Nephron (organoid): ENCODE results near the gene E4F1.

ENCODE experiments used
- H3K27ac Mint-ChIP-seq, 3 experiments: 2 replicates each; pipeline ENCODE4 v1.8.0; 2020; ENCODE audit warnings: mixed read lengths in 3 of 3, mild to moderate bottlenecking in 2 of 3, moderate library complexity in 1 of 3
- H3K27me3 Mint-ChIP-seq: 2 replicates; pipeline ENCODE4 v1.8.0; 2021; ENCODE audit warnings: low read depth, mild to moderate bottlenecking, moderate library complexity, mixed read lengths
- H3K36me3 Mint-ChIP-seq: 2 replicates; pipeline ENCODE4 v1.8.0; 2020; ENCODE audit warnings: low read depth, mixed read lengths
- H3K4me1 Mint-ChIP-seq: 2 replicates; pipeline ENCODE4 v1.8.0; 2020; ENCODE audit warnings: mixed read lengths
- H3K4me3 Mint-ChIP-seq, 3 experiments: 2 replicates each; pipeline ENCODE4 v1.8.0; 2020; ENCODE audit warnings: mild to moderate bottlenecking in 3 of 3, mixed read lengths in 3 of 3, moderate library complexity in 2 of 3
- H3K9me3 Mint-ChIP-seq: 2 replicates; pipeline ENCODE4 v1.8.0; 2020; ENCODE audit warnings: mixed read lengths
- CTCF ChIP-seq, 3 experiments: fragments of 200-600 bp; sonication (generic); IDR thresholded peaks; one replicate each; pipeline ENCODE4 v1.5.0; 2021; ENCODE audit warnings: antibody characterized with exemption in 3 of 3; ENCODE audit not compliant: unreplicated experiment in 3 of 3

The E4F1 gene

DNA sequence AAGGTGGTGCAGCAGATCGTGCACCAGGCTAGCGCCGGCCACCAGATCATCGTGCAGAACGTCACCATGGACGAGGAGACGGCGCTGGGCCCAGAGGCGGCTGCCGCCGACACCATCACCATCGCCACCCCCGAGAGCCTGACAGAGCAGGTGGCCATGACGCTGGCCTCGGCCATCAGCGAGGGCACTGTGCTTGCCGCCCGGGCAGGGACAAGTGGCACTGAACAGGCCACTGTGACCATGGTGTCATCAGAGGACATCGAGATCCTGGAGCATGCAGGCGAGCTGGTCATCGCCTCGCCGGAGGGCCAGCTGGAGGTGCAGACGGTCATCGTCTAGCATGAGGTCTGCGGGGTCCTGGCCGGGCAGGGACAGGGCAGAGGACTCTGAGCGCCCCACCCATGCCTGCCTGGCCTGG is 11.9 kb downstream of the E4F1 start:
- H3K27ac Mint-ChIP-seq, result no peak overlapping the region
- H3K9me3 Mint-ChIP-seq, result no peaks in the 10 kb centered on the region
- peaks cover 37% of the 10 kb centered on the region for H3K27me3 Mint-ChIP-seq
- no peak overlapping the region for H3K4me3 Mint-ChIP-seq
- no peaks in the 10 kb centered on the region for H3K36me3 Mint-ChIP-seq
- TF ChIP-seq CTCF (IDR thresholded peaks at IDR 0.05; ENCODE audit: unreplicated experiment in 3 of 3), result no peak
- H3K4me1 Mint-ChIP-seq, result no peaks in the 10 kb centered on the region

GRCh38 chr16:2235695-2236336 is 12.4 kb downstream of the E4F1 start:
- H3K27ac Mint-ChIP-seq, result no peak overlapping the region
- H3K4me3 Mint-ChIP-seq, result no peak overlapping the region
- no peaks in the 10 kb centered on the region for H3K9me3 Mint-ChIP-seq
- H3K27me3 Mint-ChIP-seq, result peaks cover 37% of the 10 kb centered on the region
- no peak for TF ChIP-seq CTCF (IDR thresholded peaks at IDR 0.05; ENCODE audit: unreplicated experiment in 3 of 3)
- H3K36me3 Mint-ChIP-seq, result no peaks in the 10 kb centered on the region
- H3K4me1 Mint-ChIP-seq, result no peaks in the 10 kb centered on the region

- Mint-ChIP-seq H3K9me3 (no peaks in the 10 kb centered on the region), H3K36me3 (no peaks in the 10 kb centered on the region), H3K4me3 (peak within 1 kb of the TSS in 1 of 3 experiments; percentile 48), H3K27me3 (peaks cover 37% of the 10 kb centered on the region), H3K4me1 (no peaks in the 10 kb centered on the region), H3K27ac (no peak within 1 kb of the TSS)
- TF ChIP-seq CTCF (IDR thresholded peaks at IDR 0.05; ENCODE audit: unreplicated experiment in 3 of 3), result no peak
Measured at GRCh38 chr16:2236337-2237101, 13.1 kb downstream of the E4F1 start, which contains the start of gene DNASE1L2. DNASE1L2 (plus strand) TSS chr16:2236444; CDS start chr16:2236817, 373 bp downstream.

GRCh38 chr16:2237102-2237482 is 13.7 kb downstream of the E4F1 start:
- no peaks in the 10 kb centered on the region for H3K4me1 Mint-ChIP-seq
- no peak overlapping the region for H3K27ac Mint-ChIP-seq
- no peak for TF ChIP-seq CTCF (IDR thresholded peaks at IDR 0.05; ENCODE audit: unreplicated experiment in 3 of 3)
- no peaks in the 10 kb centered on the region for H3K36me3 Mint-ChIP-seq
- peak overlapping the region in 1 of 3 experiments; percentile 48 for H3K4me3 Mint-ChIP-seq
- H3K9me3 Mint-ChIP-seq, result no peaks in the 10 kb centered on the region
- peaks cover 37% of the 10 kb centered on the region for H3K27me3 Mint-ChIP-seq

DNA sequence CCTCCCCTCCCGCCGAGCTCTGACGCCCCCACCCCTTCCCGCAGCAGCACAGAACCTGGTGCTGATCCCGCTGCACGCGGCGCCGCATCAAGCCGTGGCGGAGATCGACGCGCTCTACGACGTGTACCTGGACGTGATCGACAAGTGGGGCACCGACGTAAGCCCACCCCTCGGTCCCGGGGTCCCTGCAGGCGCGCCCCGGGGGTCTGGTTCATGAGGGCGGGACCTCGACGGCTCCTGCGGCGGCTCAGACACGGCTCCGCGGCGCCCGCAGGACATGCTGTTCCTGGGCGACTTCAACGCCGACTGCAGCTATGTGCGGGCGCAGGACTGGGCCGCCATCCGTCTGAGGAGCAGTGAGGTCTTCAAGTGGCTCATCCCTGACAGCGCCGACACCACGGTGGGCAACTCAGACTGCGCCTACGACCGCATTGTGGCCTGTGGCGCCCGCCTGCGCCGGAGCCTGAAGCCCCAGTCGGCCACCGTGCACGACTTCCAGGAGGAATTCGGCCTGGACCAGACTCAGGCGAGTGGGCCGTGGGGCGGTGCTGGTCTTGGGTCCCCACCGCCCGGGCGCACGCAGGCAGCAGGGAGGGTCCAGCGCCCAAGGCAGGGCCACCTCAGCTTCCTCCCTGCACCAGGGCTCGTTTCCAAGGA is 14.2 kb downstream of the E4F1 start:
- Mint-ChIP-seq H3K9me3 (no peaks in the 10 kb centered on the region), H3K36me3 (peaks cover 4% of the 10 kb centered on the region), H3K27me3 (peaks cover 37% of the 10 kb centered on the region), H3K4me3 (peak overlapping the region in 1 of 3 experiments; percentile 29), H3K4me1 (no peaks in the 10 kb centered on the region), H3K27ac (no peak overlapping the region)
- no peak for TF ChIP-seq CTCF (IDR thresholded peaks at IDR 0.05; ENCODE audit: unreplicated experiment in 3 of 3)
